Coronary artery (tissue), 2 donors: Measurements from ENCODE around the gene RAD51B.

Source experiments
- DNase-seq: peaks from one replicate; pipeline ENCODE4 v3.0.0-alpha.2; 2017; ENCODE audit warnings: low spot score
- H3K27ac ChIP-seq, 2 donors: fragments of 200-600 bp; sonication (generic); one replicate each; pipeline ENCODE4 v1.5.1; 2016 to 2019
- H3K4me3 ChIP-seq: fragments of 200-600 bp; sonication (generic); 2 replicates; pipeline ENCODE4 v1.5.1; 2016; ENCODE audit warnings: mild to moderate bottlenecking, moderate library complexity
- CTCF ChIP-seq: fragments of 200-600 bp; sonication (generic); IDR thresholded peaks from one replicate; pipeline ENCODE4 v1.5.1; 2019; ENCODE audit warnings: antibody characterized with exemption

The RAD51B gene

GRCh38 chr14:67785270-67786109 is 34.1 kb upstream of the RAD51B start:
- H3K27ac ChIP-seq, result no peak overlapping the region
- no peak for DNase-seq
- no peak for TF ChIP-seq CTCF
- H3K4me3 ChIP-seq, result no peak overlapping the region

DNA sequence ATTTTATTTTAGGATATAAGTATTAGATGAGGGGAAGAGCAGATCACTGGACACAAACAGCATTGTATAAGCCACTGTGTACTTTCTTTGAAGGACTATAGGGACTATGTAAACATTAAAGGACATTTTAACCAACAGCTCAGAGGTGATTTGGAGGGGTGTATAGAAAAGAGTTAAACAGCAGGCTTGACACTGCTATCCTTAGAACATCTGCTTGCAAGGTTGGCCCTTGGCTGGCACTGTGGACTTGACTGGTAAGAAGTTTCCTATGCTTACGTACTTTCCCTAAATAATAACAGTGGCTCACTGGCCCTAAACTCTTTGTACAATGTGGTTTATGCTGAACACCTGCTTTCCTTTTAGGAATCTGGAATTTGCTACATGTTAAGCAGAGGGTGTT is 31.9 kb upstream of the RAD51B start:
- no peak for TF ChIP-seq CTCF

DNA sequence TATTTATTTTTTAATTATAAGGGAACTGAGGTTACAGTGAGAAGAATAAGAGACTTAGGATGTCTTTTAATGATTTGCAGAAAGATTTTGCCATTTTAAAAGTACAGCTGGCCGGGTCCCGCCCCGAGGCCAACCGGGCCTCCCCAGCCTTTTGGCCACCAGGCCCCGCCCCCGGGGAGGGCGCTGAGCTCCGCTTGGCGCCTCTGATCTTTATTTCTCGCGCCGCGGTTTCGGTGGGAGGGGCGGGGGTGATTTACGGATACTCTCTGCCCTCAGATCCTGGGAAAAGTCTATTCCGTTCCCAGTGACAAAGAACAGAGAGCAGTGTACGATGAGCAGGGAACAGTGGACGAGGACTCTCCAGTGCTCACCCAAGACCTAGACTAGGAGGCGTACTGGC is 20.8 kb upstream of the RAD51B start:
- DNase-seq, result no peak
- Histone ChIP-seq H3K4me3 (no peak overlapping the region), H3K27ac (no peak overlapping the region)
- no peak for TF ChIP-seq CTCF

More for the DNA sequence above, 31.9 kb upstream of the RAD51B start:
- Histone ChIP-seq H3K4me3 (no peak overlapping the region), H3K27ac (no peak overlapping the region)
- DNase-seq, result no peak

DNA sequence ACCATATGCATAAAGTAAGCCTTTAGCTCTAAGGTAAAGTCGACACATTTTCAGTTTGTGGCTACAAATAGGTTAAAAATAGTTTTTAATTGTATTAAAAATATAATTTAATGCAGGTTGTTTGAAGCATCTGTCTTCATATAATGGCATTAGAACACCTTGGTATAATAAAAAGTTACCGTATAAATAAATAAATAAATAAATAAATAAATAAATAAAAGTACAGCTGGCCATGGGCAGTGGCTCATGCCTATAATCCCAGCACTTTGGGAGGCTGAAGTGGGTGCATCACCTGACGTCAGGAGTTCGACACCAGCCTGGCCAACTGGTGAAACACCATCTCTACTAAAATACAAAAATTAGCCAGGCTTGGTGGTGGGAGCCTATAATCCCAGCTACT is 18.8 kb upstream of the RAD51B start:
- Histone ChIP-seq H3K27ac (no peak overlapping the region), H3K4me3 (no peak overlapping the region)
- DNase-seq, result no peak
- no peak for TF ChIP-seq CTCF

GRCh38 chr14:67806246-67806645 is 13.3 kb upstream of the RAD51B start:
- no peak for TF ChIP-seq CTCF
- no peak overlapping the region for H3K27ac ChIP-seq
- H3K4me3 ChIP-seq, result no peak overlapping the region
- DNase-seq, result no peak

DNA sequence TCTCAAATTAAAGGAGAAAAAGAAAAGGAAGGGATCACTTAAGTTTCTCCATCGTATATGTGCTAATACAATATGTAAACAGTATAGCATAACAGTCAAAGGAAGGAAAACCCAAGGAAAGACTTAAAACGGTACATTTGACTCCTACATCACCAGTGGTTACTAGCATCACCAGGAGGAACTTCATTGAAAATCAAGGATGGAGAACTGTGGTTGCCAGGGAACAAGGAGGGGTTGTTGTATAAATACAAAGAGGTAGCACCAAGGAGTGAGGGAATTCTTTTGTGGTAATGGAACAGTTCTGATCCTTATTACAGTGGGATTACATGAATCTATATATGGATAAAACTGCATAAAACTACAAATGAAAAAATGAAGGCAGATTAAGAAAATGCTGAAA is 4.8 kb upstream of the RAD51B start:
- no peak overlapping the region for H3K4me3 ChIP-seq
- no peak for TF ChIP-seq CTCF
- H3K27ac ChIP-seq, result no peak overlapping the region
- no peak for DNase-seq

DNA sequence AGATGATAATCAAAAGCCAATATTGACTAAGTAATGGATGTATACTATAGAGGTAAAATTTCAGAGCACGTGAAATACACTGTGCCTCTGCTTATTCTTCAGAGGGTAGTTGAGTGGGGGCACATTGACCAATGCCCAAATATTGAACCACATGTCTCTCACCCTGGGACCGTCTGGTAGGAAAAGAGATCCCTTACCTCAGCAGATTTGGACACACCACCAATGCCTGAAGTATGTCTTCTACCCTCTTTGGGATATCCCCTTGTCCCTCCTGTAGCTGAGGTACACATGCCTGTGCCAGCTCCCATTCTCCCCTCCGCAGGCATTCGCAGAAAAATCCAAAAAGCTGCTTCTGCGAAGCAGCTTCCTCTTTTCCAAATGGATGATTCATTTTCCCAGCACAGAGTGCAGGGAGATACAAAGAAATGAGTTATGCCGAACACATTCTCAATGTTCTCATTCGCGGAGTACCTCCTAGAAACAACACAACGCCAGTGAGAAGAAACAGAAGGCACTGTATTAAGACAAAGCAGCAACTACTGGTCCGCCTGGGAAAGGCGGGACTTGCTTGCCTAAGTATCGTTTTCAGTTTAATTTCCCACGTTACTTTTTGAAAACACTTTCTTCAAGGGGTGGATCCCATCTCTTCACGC is 3.9 kb upstream of the RAD51B start:
- peak overlapping the region; percentile 85 for H3K4me3 ChIP-seq
- H3K27ac ChIP-seq, result peak overlapping the region in 1 of 2 donors; percentile 50
- TF ChIP-seq CTCF, result no peak
- no peak for DNase-seq
